ENCODE measurements around the gene B4GALNT3.

DNA sequence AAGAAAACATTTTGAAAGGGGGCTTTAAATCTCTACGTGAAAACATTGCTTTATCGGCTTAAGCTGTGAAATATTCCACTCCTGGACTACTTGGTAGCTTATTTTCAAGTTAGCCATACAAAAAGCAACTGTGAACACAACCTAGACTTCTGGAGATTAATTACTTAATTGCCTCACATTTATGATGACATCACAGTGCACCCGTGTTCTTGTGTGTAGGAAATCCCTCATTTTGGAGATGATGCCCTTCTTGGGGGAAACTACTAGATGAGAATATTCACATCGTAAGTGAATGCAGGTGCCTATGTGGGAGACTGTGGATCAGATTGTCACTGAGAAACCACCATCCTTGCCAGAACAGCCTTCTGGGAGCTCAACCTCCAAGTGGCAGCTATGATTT is 10.5 kb upstream of the B4GALNT3 start:
- TF ChIP-seq POLR2A (IDR thresholded peaks at IDR 0.05), result no peak
- TF ChIP-seq, protein P1, sequence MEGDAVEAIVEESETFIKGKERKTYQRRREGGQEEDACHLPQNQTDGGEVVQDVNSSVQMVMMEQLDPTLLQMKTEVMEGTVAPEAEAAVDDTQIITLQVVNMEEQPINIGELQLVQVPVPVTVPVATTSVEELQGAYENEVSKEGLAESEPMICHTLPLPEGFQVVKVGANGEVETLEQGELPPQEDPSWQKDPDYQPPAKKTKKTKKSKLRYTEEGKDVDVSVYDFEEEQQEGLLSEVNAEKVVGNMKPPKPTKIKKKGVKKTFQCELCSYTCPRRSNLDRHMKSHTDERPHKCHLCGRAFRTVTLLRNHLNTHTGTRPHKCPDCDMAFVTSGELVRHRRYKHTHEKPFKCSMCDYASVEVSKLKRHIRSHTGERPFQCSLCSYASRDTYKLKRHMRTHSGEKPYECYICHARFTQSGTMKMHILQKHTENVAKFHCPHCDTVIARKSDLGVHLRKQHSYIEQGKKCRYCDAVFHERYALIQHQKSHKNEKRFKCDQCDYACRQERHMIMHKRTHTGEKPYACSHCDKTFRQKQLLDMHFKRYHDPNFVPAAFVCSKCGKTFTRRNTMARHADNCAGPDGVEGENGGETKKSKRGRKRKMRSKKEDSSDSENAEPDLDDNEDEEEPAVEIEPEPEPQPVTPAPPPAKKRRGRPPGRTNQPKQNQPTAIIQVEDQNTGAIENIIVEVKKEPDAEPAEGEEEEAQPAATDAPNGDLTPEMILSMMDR (IDR thresholded peaks at IDR 0.05), result no peak
